ENCODE measurements around the gene DTX1. TPM values are rescaled to one million over a fixed set of nuclear protein-coding genes. Genes with fewer than 3 reads are reported as not detected.

Gene DTX1
- total RNA-seq, 1 experiment from 2014 or later: 3.0 TPM

GRCh38 chr12:113115455-113116126 lies 59.1 kb downstream of the DTX1 start:
- Histone ChIP-seq H3K4ac (ENCODE audit: low read depth, low read length) (no peak overlapping the region), H3K27ac (ENCODE audit: insufficient read length, low read depth, low read length) (no peak overlapping the region), H2BK15ac (ENCODE audit: low read depth, low read length) (no peak overlapping the region), H3K4me2 (ENCODE audit: insufficient read depth, insufficient read length, low read length) (no peak overlapping the region), H2BK12ac (ENCODE audit: insufficient read length, low read depth, low read length) (no peak overlapping the region), H3K56ac (ENCODE audit: insufficient read length, low read depth, low read length) (no peak overlapping the region), H3K79me2 (ENCODE audit: insufficient read depth, low read length) (no peaks in the 10 kb centered on the region), H2BK120ac (ENCODE audit: low read depth, low read length, poor library complexity, severe bottlenecking) (no peak overlapping the region), H2AFZ (ENCODE audit: low read length) (no peak overlapping the region), H3K23me2 (ENCODE audit: insufficient read length, low read depth, low read length, poor library complexity, severe bottlenecking) (no peaks in the 10 kb centered on the region), H4K91ac (ENCODE audit: insufficient read length, low read depth, low read length) (no peak overlapping the region), H4K20me1 (ENCODE audit: control insufficient read depth, insufficient read depth, insufficient read length) (no peaks in the 10 kb centered on the region), H2AK5ac (ENCODE audit: insufficient read length, low read length) (no peak overlapping the region), H4K5ac (ENCODE audit: insufficient read length, low read depth, low read length) (no peak overlapping the region), H4K8ac (replicated peaks; ENCODE audit: insufficient read length, low read depth, low read length) (no peak overlapping the region), H2BK20ac (ENCODE audit: low read depth, low read length, poor library complexity, severe bottlenecking) (no peak overlapping the region), H3K23ac (ENCODE audit: insufficient read length, low read depth, low read length) (no peak overlapping the region), H3K79me1 (ENCODE audit: insufficient read depth, low read depth, low read length, poor library complexity, severe bottlenecking) (no peaks in the 10 kb centered on the region), H2BK5ac (ENCODE audit: insufficient read length, low read length) (no peak overlapping the region), H3K4me1 (ENCODE audit: insufficient read depth, low read length) (no peaks in the 10 kb centered on the region), H3K27me3 (ENCODE audit: insufficient read depth, low read length) (no peaks in the 10 kb centered on the region), H3K14ac (ENCODE audit: insufficient read depth, low read length) (no peak overlapping the region; the same call in 1 of the 2 replicates), H3T11ph (ENCODE audit: low read length) (no peak overlapping the region), H3K9me3 (ENCODE audit: control insufficient read depth, low read depth, low read length) (no peaks in the 10 kb centered on the region), H3K18ac (ENCODE audit: insufficient read length, low read depth, low read length) (no peak overlapping the region), H3K9ac (ENCODE audit: extremely low read depth, insufficient read length, low read length) (no peak overlapping the region)
- peaks cover 4 to 13% of the 10 kb centered on the region in 2 experiments for H3K4me1 Mint-ChIP-seq
- H3K36me3 Mint-ChIP-seq (ENCODE audit: insufficient read depth in 1 of 3, low read depth in 3 of 3): no peaks in the 10 kb centered on the region
- WGBS (ENCODE audit: extremely low coverage, insufficient read length, low lambda C conversion rate): no CpG with 5 or more reads among the region's 22 CpGs
- H3K27ac Mint-ChIP-seq: no peak overlapping the region
- no peak for DNase-seq
- H3K9me3 Mint-ChIP-seq: no peaks in the 10 kb centered on the region
- no peak overlapping the region for H3K4me3 Mint-ChIP-seq
- no peaks in the 10 kb centered on the region for H3K27me3 Mint-ChIP-seq (ENCODE audit: low read depth)
- no peak for TF ChIP-seq CTCF (conservative IDR thresholded peaks at IDR 0.05)

Data from H9 (cell line).